HG03469 (cell line): ENCODE measurements around the gene MAGEA12.
"Not testable (repeated sequence)": the region's sequence is repeated elsewhere in the genome, so short reads cannot be mapped to it uniquely, and the experiment has no call there.

Experiments used
- ATAC-seq: cut with Tn5 transposase; IDR thresholded peaks from one replicate; pipeline ENCODE4 v1.9.1; 2021; ENCODE audit warnings: mild to moderate bottlenecking, moderate library complexity, moderate number of reproducible peaks; ENCODE audit not compliant: unreplicated experiment

MAGEA12 gene, protein sequence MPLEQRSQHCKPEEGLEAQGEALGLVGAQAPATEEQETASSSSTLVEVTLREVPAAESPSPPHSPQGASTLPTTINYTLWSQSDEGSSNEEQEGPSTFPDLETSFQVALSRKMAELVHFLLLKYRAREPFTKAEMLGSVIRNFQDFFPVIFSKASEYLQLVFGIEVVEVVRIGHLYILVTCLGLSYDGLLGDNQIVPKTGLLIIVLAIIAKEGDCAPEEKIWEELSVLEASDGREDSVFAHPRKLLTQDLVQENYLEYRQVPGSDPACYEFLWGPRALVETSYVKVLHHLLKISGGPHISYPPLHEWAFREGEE

DNA sequence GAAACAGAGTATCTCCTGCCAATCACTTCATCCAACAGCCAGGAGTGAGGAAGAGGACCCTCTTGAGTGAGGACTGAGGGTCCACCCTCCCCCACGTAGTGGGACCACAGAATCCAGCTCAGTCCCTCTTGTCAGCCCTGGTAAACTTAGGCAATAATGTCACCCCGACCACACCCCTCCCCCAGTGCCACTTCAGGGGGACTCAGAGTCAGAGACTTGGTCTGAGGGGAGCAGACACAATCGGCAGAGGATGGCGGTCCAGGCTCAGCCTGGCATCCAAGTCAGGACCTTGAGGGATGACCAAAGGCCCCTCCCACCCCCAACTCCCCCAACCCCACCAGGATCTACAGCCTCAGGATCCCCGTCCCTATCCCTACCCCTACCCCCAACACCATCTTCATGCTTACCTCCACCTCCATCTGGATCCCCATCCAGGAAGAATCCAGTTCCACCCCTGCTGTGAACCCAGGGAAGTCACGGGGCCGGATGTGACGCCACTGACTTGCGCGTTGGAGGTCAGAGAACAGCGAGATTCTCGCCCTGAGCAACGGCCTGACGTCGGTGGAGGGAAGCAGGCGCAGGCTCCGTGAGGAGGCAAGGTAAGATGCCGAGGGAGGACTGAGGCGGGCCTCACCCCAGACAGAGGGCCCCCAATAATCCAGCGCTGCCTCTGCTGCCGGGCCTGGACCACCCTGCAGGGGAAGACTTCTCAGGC is at the start of gene MAGEA12, which contains the start of gene CSAG1:
Gene MAGEA12 (plus strand): TSS at position 497 of the 715 bp plus-strand sequence. CDS start 2,405 bp downstream, outside the sequence.
Gene CSAG1 (minus strand): TSS at position 461 of the 715 bp plus-strand sequence. CDS start 1,261 bp downstream, outside the sequence.
- no peak for ATAC-seq

DNA sequence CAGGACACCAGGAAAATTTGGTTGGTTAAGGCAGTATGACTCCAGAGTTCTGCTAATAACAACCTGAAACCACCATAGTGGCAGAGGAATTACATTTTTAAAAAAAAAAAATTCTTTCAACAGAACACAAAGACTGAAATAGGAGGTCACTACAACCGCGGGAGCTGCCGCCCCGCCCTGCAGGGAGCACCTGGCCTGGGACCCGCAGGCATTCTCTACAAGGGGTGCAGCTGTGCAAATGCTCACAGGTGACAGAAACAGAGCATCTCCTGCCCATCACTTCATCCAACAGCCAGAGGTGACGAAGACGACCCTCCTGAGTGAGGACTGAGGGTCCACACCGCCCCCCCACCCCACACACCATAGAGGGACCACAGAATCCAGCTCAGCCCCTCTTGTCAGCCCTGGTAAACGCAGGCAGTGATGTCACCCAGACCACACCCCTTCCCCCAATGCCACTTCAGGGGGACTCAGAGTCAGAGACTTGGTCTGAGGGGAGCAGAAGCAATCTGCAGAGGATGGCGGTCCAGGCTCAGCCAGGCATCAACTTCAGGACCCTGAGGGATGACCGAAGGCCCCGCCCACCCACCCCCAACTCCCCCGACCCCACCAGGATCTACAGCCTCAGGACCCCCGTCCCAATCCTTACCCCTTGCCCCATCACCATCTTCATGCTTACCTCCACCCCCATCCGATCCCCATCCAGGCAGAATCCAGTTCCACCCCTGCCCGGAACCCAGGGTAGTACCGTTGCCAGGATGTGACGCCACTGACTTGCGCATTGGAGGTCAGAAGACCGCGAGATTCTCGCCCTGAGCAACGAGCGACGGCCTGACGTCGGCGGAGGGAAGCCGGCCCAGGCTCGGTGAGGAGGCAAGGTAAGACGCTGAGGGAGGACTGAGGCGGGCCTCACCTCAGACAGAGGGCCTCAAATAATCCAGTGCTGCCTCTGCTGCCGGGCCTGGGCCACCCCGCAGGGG is 35.3 kb upstream of the MAGEA12 start, which contains the start of gene MAGEA3:
Gene MAGEA3 (plus strand): TSS at position 843 of the 980 bp plus-strand sequence. CDS start 2,039 bp downstream, outside the sequence.
- not testable (repeated sequence) for ATAC-seq

DNA sequence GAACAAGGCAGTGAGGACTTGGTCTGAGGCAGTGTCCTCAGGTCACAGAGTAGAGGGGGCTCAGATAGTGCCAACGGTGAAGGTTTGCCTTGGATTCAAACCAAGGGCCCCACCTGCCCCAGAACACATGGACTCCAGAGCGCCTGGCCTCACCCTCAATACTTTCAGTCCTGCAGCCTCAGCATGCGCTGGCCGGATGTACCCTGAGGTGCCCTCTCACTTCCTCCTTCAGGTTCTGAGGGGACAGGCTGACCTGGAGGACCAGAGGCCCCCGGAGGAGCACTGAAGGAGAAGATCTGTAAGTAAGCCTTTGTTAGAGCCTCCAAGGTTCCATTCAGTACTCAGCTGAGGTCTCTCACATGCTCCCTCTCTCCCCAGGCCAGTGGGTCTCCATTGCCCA is 33.2 kb upstream of the MAGEA12 start:
- not testable (repeated sequence) for ATAC-seq

DNA sequence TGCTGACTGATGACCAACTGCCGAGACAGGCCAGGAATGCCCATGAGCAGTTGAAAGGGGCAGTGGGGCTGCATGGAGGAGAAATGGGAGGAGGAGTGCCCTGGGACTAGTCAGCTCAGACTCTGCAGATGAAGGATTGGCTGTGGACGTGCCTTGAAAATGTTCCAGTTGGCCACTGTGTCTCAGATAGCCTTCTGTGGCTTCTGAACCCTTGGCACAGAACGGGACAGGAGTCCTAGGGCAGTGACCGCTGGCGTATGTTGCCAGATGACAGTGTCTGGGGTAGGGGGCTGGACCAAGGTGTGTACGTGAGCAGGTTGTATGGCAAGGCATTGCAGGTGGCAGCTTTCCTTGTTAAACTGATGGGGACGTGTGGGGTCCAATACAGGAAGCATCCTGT is 27.1 kb upstream of the MAGEA12 start:
- ATAC-seq, result not testable (repeated sequence)

DNA sequence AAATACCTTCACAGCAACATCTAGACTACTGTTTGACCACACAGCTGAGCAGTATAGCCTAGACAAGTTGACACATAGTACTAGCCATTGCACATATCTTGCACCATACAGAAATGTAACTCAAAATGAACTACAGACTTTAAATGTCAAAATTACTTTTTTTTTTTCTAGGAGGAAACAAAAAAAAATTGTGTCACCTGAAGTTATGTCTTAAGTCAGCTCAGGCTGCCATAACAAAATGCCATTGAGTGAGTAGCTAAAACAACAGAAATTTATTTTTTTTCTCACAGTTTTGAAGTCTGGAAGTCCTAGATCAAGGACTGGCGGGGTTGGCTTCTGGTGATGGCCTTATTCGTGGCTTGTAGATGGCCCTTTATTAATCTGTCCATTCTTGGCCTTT is 24.4 kb upstream of the MAGEA12 start, which contains the start of gene CSAG2:
Gene CSAG2 (minus strand): TSS at position 101 of the 400 bp plus-strand sequence. CDS start 161 bp downstream, outside the sequence.
- not testable (repeated sequence) for ATAC-seq

DNA sequence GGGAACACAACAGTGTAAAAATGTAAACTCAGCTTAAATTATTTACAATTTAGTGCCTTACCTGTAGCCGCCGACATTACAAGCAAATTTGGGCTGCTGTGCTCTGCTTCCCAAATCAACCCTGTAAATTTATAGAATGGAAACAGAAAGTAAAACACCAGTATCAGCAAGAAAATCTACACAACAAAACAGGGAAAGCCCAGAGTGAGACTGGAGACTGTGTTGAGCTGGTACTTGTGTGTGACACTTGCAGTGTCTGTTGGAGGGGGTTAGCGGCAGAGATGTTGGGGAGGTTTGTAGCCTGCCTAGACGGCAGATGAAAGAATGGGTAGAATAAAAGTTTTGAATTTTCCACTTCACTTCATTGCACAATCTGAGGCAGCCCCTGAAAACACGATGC is 20.4 kb upstream of the MAGEA12 start:
- not testable (repeated sequence) for ATAC-seq

DNA sequence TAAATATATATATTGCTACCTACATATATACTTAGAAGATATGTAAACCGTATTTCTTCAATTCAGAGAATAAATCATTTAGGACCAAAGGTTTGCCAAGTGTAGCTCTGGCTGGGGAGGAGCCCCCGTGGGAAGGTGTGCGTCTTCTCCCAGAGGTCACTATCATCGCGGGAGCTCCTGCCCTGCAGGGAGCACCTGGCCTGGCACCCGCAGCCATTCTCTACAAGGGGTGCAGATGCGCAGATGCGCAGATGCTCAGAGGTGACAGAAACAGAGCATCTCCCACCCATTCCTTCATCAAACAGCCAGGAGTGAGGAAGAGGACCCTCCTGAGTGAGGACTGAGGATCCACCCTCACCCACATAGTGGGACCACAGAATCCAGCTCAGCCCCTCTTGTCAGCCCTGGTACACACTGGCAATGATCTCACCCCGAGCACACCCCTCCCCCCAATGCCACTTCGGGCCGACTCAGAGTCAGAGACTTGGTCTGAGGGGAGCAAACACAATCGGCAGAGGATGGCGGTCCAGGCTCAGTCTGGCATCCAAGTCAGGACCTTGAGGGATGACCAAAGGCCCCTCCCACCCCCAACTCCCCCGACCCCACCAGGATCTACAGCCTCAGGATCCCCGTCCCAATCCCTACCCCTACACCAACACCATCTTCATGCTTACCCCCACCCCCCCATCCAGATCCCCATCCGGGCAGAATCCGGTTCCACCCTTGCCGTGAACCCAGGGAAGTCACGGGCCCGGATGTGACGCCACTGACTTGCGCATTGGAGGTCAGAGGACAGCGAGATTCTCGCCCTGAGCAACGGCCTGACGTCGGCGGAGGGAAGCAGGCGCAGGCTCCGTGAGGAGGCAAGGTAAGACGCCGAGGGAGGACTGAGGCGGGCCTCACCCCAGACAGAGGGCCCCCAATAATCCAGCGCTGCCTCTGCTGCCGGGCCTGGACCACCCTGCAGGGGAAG is 19.5 kb upstream of the MAGEA12 start, which contains the start of gene MAGEA2B:
Gene MAGEA2B (plus strand): TSS at position 814 of the 973 bp plus-strand sequence. CDS start 2,479 bp downstream, outside the sequence.
- ATAC-seq, result not testable (repeated sequence)

DNA sequence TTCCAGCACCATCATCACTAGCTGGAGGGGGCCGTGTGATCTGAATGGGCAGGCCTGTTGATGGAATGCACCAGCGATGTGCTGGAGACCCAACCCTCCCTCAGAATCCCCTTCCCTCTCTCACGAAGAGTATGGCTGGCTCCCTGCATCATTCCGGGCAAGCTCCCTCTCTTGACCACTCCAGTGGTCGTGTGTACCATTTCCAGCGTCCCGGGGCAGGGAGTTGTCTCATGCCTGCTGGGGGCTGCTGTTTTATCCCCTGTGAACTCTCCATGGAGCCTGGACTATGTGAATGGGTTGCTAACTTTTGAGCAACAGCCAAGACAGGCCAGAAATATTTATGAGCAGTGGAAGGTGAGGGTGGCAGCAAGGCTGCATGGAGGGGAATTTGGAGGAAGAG is 8.1 kb upstream of the MAGEA12 start:
- ATAC-seq, result no peak

DNA sequence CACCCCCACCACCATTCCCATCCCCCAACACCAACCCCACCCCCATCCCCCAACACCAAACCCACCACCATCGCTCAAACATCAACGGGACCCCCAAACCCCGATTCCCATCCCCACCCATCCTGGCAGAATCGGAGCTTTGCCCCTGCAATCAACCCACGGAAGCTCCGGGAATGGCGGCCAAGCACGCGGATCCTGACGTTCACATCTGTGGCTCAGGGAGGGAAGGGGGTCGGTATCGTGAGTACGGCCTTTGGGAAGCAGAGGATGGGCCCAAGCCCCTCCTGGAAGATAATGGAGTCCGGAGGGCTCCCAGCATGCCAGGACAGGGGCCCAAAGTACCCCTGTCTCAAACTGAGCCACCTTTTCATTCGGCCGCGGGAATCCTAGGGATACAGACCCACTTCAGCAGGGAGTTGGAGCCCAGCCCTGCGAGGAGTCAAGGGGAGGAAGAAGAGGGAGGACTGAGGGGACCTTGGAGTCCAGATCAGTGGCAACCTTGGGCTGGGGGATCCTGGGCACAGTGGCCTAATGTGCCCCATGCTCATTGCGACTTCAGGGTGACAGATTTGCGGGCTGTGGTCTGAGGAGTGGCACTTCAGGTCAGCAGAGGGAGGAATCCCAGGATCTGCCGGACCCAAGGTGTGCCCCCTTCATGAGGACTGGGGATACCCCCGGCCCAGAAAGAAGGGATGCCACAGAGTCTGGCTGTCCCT is 744 bp downstream of the MAGEA12 start:
- not testable (repeated sequence) for ATAC-seq

DNA sequence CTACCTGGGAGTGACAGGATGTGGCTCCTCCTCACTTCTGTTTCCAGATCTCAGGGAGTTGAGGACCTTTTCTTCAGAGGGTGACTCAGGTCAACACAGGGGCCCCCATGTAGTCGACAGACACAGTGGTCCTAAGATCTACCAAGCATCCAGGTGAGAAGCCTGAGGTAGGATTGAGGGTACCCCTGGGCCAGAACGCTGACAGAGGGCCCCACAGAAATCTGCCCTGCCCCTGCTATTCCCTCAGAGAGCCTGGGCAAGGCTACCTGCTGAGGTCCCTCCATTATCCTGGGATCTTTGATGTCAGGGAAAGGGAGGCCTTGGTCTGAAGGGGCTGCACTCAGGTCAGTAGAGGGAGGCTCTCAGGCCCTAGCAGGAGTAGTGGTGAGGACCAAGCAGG is 1.5 kb downstream of the MAGEA12 start:
- no peak for ATAC-seq

DNA sequence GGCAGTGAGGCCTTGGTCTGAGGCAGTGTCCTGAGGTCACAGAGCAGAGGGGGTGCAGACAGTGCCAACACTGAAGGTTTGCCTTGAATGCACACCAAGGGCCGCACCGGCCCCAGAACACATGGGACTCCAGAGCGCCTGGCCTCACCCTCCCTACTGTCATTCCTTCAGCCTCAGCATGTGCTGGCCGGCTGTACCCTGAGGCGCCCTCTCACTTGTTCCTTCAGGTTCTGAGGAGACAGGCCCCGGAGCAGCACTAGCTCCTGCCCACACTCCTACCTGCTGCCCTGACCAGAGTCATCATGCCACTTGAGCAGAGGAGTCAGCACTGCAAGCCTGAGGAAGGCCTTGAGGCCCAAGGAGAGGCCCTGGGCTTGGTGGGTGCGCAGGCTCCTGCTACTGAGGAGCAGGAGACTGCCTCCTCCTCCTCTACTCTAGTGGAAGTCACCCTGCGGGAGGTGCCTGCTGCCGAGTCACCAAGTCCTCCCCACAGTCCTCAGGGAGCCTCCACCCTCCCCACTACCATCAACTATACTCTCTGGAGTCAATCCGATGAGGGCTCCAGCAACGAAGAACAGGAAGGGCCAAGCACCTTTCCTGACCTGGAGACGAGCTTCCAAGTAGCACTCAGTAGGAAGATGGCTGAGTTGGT is 2.4 kb downstream of the MAGEA12 start:
- no peak for ATAC-seq

DNA sequence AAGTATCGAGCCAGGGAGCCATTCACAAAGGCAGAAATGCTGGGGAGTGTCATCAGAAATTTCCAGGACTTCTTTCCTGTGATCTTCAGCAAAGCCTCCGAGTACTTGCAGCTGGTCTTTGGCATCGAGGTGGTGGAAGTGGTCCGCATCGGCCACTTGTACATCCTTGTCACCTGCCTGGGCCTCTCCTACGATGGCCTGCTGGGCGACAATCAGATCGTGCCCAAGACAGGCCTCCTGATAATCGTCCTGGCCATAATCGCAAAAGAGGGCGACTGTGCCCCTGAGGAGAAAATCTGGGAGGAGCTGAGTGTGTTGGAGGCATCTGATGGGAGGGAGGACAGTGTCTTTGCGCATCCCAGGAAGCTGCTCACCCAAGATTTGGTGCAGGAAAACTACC is 3.0 kb downstream of the MAGEA12 start:
- ATAC-seq, result not testable (repeated sequence)

DNA sequence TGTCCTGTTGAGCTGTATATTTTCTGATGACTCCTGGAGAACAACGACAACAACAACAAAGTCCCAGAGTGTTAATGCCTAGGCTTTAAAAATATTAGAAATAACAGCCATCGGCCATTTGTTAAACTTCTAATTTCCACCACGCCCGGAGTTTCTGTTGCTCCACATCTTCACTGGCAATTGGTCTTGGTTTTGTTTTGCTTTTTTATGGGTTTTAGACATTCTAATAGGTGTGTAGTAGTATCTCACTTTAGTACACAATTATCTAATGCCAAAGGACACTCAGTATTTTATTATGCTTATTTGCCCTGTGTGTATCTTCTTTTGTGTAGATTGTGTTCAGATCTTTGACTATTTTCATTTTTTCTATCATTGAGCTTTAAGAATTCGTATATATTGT is 5.0 kb downstream of the MAGEA12 start:
- no peak for ATAC-seq

DNA sequence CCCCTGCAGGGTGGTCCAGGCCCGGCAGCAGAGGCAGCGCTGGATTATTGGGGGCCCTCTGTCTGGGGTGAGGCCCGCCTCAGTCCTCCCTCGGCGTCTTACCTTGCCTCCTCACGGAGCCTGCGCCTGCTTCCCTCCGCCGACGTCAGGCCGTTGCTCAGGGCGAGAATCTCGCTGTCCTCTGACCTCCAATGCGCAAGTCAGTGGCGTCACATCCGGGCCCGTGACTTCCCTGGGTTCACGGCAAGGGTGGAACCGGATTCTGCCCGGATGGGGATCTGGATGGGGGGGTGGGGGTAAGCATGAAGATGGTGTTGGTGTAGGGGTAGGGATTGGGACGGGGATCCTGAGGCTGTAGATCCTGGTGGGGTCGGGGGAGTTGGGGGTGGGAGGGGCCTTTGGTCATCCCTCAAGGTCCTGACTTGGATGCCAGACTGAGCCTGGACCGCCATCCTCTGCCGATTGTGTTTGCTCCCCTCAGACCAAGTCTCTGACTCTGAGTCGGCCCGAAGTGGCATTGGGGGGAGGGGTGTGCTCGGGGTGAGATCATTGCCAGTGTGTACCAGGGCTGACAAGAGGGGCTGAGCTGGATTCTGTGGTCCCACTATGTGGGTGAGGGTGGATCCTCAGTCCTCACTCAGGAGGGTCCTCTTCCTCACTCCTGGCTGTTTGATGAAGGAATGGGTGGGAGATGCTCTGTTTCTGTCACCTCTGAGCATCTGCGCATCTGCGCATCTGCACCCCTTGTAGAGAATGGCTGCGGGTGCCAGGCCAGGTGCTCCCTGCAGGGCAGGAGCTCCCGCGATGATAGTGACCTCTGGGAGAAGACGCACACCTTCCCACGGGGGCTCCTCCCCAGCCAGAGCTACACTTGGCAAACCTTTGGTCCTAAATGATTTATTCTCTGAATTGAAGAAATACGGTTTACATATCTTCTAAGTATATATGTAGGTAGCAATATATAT is 20.4 kb downstream of the MAGEA12 start, which contains the start of gene MAGEA2:
Gene MAGEA2 (minus strand): TSS at position 157 of the 965 bp plus-strand sequence. CDS start 2,479 bp downstream, outside the sequence.
- ATAC-seq, result not testable (repeated sequence)

DNA sequence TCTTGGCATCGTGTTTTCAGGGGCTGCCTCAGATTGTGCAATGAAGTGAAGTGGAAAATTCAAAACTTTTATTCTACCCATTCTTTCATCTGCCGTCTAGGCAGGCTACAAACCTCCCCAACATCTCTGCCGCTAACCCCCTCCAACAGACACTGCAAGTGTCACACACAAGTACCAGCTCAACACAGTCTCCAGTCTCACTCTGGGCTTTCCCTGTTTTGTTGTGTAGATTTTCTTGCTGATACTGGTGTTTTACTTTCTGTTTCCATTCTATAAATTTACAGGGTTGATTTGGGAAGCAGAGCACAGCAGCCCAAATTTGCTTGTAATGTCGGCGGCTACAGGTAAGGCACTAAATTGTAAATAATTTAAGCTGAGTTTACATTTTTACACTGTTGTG is 21.3 kb downstream of the MAGEA12 start:
- not testable (repeated sequence) for ATAC-seq

DNA sequence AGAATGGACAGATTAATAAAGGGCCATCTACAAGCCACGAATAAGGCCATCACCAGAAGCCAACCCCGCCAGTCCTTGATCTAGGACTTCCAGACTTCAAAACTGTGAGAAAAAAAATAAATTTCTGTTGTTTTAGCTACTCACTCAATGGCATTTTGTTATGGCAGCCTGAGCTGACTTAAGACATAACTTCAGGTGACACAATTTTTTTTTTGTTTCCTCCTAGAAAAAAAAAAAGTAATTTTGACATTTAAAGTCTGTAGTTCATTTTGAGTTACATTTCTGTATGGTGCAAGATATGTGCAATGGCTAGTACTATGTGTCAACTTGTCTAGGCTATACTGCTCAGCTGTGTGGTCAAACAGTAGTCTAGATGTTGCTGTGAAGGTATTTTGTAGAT is 25.4 kb downstream of the MAGEA12 start, which contains the start of gene CSAG3:
Gene CSAG3 (plus strand): TSS at position 301 of the 400 bp plus-strand sequence.
- ATAC-seq, result not testable (repeated sequence)

DNA sequence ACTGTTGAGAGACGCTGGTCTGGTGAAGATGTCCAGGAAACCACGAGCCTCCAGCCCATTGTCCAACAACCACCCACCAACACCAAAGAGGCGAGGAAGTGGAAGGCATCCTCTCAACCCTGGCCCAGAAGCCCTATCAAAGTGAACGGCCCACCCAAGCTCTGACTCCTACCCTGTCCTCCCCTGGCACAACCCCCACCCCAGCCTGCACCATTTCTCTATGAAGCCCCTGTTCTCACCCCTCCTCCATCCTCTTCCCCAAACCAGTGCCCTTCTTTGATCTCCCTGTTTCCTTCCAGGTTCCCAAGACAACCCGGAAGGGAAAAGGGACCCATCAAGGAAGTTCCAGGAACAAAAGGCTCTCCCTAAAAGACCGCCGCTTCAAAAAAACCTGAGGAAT is 26.0 kb downstream of the MAGEA12 start:
- not testable (repeated sequence) for ATAC-seq
